Stomach (tissue), 4 donors: ENCODE data around the gene FAM222A.

Experiments
- EP300 ChIP-seq: sonication (generic); formaldehyde crosslinking; IDR thresholded peaks from one replicate; pipeline ENCODE4 v1.6.1; 2017; ENCODE audit warnings: antibody characterized with exemption
- POLR2A ChIP-seq, 4 donors: fragments of 450-650 bp; IDR thresholded peaks; one replicate each; pipeline ENCODE4 v1.6.1; 2016; ENCODE audit warnings: antibody characterized with exemption in 4 of 4, control low read depth in 2 of 4, mild to moderate bottlenecking in 1 of 4, moderate library complexity in 1 of 4
- POLR2AphosphoS5 ChIP-seq, 3 donors: sonication (generic); formaldehyde crosslinking; IDR thresholded peaks; one replicate each; pipeline ENCODE4 v1.6.1; 2016; ENCODE audit warnings: antibody characterized with exemption in 3 of 3
- TF ChIP-seq, protein P1 (sequence below), 7 experiments: fragments of 450-650 bp in 4 of 7; fragments of 200-600 bp in 3 of 7; sonication (generic) in 3 of 7; IDR thresholded peaks; one replicate each; pipeline ENCODE4 v1.5.1; 2016 to 2019; ENCODE audit warnings: antibody characterized with exemption in 7 of 7, control low read depth in 2 of 7, mild to moderate bottlenecking in 1 of 7

DNA sequence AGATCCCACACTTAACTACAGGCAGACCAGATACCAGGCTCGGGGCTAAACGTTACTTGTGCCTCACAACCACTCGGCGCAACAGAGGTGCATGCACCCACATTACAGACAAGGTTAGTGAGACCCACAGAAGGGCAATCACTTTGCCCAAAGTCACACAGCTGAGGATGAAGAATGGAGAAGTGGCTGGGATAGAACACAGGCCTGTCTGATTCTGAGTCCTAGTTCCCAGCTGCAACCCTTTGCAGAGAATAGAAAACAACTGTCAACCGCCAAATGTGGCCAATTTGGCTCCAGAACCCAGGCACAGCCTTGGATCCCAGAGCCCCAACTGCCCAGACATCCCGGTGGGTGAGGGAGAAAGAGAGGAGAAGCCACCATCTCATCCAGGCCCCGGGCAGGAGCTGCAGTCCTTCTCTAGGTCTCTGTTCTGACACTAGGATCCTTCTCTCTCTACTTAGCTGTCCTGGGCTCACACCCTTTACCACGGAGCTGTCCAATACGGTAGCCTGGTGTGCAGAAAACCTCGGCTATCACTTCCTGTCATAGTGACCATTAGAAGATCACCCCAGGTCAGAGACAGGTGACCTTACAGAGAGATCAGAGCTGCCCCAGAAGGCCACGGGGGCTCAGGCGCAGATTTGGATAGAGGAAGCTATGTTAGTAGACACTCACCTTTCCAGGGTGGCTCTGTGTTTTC lies 59.1 kb downstream of the FAM222A start:
- TF ChIP-seq, protein P1, sequence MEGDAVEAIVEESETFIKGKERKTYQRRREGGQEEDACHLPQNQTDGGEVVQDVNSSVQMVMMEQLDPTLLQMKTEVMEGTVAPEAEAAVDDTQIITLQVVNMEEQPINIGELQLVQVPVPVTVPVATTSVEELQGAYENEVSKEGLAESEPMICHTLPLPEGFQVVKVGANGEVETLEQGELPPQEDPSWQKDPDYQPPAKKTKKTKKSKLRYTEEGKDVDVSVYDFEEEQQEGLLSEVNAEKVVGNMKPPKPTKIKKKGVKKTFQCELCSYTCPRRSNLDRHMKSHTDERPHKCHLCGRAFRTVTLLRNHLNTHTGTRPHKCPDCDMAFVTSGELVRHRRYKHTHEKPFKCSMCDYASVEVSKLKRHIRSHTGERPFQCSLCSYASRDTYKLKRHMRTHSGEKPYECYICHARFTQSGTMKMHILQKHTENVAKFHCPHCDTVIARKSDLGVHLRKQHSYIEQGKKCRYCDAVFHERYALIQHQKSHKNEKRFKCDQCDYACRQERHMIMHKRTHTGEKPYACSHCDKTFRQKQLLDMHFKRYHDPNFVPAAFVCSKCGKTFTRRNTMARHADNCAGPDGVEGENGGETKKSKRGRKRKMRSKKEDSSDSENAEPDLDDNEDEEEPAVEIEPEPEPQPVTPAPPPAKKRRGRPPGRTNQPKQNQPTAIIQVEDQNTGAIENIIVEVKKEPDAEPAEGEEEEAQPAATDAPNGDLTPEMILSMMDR (IDR thresholded peaks at IDR 0.05), result no peak
- TF ChIP-seq EP300, result no peak
- TF ChIP-seq POLR2A (IDR thresholded peaks at IDR 0.05), result no peak
- TF ChIP-seq POLR2AphosphoS5 (IDR thresholded peaks at IDR 0.05), result no peak
